RKO (cell line): ENCODE results near the gene AHSG.
A peak's percentile ranks its signal among the peaks of the same experiment; 100 is the strongest.
"Not testable (repeated sequence)": the region's sequence is repeated elsewhere in the genome, so short reads cannot be mapped to it uniquely, and the experiment has no call there.

Experiments used
- DNase-seq: peaks from one replicate; pipeline ENCODE4 v3.0.0-alpha.2; 2016; ENCODE audit warnings: low spot score

The AHSG gene, protein sequence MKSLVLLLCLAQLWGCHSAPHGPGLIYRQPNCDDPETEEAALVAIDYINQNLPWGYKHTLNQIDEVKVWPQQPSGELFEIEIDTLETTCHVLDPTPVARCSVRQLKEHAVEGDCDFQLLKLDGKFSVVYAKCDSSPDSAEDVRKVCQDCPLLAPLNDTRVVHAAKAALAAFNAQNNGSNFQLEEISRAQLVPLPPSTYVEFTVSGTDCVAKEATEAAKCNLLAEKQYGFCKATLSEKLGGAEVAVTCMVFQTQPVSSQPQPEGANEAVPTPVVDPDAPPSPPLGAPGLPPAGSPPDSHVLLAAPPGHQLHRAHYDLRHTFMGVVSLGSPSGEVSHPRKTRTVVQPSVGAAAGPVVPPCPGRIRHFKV

DNA sequence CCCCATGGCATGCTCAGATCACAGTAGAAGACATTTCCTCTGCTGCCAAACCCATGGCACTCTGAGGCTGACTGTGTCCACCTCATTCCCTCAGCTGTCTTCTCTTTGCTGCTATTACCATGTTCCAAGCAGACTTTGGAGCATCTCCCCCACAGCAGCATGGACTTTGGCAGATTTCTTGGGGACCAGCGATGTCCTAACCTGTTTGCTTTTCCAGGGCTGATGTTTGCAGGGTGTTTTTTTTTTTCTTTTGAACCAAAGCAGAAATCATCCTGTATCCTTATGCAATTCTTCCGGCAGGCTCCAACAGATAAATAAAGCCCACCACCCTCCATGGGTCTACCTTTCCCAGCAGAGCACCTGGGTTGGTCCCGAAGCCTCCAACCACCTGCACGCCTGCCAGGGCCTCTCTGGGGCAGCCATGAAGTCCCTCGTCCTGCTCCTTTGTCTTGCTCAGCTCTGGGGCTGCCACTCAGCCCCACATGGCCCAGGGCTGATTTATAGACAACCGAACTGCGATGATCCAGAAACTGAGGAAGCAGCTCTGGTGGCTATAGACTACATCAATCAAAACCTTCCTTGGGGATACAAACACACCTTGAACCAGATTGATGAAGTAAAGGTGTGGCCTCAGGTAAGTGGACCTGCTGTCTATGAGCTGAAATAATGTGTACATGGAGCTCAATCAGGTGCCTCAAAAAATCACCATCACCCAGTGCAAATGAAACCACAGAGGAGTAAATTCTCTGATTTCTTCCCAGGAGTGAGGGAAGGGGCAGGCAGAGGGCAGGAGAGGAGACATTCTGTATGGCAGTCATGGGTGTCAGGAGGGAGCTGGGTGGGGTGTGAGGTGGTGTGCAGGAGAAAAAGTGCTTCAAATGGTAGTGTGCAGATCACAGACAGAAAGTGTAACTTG lies at the start of gene AHSG:
Gene AHSG (plus strand): TSS at position 340 of the 916 bp plus-strand sequence. CDS start 82 bp downstream, at position 422.
- DNase-seq, result no peak

DNA sequence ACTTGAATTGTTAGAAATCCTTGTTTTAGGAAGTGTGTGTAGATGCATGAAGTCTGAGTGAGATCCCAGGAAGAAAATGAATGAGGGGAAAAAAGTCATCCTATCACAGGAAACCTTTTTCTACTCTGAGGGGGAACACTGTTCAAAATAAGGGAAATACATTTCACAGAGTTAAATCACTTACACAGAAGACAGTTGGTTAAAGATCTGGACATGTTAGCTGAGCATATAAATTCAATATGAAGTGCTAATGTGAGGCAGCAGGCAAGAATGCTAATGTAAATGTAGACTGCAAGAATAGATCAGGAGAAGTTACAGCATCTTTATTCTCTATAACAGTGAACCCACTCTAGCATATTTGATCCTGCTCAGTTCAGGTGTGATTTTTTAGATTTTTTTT lies 48.3 kb upstream of the AHSG start:
- DNase-seq, result no peak

DNA sequence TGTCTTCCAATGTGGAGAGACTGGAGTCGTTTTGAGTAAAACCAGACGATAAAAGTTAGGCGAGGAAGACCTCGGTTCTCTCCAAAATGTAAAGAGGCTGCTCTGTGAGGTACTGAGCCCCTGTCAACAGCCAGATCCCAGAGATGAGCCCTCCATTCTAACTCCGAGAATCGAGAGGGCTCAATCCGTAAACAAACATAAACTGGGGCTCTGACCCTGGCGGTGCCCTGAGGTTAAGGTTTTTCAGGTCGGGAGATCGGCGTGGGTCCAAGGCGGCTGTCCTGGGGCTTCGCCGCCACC lies 46.1 kb upstream of the AHSG start:
- no peak for DNase-seq

DNA sequence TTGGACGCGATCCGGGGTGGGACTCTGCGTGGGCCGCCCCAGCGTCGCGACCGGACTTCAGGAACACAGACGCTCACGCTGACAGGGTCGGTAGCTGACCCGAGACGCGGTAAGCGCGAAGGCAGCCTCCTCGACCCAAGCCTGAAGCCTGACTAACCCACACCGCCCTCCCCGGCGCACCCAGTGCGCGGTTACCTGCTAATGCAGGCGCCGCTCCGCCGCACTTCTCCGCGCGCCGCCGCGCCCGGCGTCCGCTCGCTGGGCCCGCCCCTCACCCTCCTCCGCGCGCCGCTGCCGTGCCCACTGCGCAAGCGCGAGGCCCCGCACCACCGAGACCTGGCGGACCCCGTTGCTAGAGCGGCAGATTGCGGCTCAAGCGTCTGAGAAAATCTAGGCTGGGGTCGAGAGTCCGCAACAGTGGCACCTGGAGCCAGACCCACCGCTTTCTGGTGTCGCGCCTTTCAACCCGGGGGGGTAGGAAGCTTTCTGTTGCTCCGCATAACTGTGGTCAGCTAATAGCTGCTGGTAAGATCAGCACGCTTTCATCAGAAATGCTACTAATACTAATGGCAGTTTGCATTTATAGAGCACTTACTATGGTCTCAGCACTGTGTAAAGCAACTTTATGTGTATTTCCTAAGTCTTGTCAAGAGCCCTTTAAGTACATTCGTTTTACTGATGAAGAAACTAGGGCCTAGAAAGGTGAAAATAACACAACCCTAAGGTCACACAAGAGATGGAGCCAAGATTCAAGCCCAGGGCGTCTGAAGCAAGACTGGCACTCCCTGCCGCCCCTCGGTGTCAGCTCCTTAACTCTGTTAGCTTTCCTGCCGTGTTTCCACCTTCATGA lies 45.6 kb upstream of the AHSG start, which contains the start of gene TBCCD1:
Gene TBCCD1 (minus strand): TSS at position 268 of the 850 bp plus-strand sequence. CDS start 3,010 bp downstream, outside the sequence.
- DNase-seq, result peak; percentile 90

DNA sequence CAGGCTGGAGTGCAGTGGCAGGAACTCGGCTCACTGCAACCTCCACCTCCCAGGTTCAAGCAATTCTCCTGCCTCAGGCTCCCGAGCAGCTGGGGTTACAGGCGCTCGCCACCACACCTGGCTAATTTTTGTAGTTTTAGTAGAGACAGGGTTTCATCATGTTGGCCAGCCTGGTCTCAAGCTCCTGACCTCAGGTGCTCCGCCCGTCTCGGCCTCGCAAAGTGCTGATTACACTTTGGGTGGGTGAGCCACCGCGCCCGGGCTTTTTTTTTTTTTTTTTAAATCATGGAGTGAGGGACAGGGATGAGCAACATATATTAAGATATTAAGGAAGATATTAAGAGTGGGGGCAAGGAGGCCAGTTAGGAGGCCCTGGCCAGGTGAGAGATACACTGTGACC lies 43.5 kb upstream of the AHSG start:
- not testable (repeated sequence) for DNase-seq

DNA sequence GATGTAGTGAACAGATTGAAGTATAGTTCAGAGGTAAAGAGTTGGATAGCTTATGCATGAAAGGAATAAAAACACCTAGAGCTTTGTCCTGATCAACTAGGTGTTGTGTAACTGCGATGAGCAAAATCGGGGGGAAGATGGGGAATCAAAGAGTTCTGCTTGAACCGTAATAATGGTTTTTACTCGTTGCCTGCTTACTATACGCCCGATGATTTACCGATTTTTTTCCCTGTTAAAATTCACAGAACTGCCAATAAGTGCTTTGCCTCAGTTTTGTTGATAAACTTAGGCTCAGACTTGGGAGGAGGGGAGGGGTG lies 43.1 kb upstream of the AHSG start:
- no peak for DNase-seq

DNA sequence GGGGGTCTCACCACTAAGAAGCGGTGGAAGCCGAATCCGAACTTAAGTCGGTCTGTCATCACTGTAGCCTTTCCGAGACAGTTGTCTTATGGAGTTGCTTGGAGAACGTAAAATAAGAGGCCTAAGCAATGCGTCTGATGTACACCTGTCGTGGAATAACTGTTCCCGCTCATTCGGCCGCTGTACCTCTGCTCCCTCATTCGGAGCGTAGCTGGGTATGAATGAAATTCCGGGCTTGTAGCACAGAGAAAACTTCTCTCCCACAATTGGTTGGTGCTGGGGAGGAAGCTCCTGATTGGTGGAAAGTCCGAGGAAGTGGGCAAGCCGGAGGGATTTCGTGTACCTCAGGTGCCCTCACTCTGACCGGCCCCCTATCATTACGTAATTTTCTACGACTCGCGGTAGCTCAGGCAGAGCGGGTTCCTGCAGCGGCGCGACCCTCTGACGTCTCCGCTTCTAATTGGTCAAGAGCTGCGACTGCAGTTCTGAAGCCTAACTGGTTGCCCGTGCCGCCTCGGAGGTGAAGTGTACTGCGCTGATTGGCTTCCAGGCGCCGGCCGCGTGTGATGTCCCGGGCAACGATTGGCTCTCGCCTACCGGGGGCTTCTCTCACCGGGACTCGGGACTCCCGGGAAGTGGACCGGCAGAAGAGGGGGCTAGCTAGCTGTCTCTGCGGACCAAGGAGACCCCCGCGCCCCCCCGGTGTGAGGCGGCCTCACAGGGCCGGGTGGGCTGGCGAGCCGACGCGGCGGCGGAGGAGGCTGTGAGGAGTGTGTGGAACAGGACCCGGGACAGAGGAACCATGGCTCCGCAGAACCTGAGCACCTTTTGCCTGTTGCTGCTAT lies 42.5 kb upstream of the AHSG start, which contains the start of gene DNAJB11:
Gene DNAJB11 (plus strand): TSS at position 625 of the 845 bp plus-strand sequence. CDS start 178 bp downstream, at position 803.
- peak; percentile 100 for DNase-seq

DNA sequence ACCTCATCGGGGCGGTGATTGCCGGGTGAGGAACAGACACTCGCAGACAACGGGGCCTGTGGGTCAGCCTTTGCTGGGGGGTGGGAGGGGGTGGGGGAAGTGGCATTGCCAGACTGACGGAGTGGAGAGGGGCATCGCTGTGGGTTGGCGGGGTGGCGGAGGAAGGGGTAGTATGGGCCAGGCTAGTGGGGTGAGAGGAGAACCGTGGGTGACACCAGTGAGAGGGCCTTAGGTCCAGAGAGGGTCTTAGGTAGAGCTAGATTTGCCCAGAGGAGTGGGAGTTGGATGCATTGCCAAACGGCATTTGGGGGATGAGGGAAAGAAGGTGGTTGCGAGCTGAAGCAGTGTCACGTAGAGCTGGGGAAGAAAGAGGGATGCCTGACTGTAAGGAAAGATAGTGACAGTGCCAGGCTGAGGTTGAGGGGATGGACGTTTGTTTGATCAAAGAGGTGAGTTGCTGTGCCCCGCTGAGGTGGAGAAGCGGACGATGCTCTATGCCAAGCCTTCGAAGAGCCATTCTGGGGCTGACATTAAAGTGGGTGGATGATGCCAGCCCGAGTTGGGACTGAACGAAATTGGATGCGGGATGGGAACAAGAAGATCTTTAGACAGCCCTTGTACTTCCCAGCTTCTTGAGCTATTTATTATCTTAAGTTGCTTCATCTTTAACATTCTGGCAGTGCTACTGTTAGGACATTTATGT lies 41.8 kb upstream of the AHSG start:
- DNase-seq, result peak; percentile 24

DNA sequence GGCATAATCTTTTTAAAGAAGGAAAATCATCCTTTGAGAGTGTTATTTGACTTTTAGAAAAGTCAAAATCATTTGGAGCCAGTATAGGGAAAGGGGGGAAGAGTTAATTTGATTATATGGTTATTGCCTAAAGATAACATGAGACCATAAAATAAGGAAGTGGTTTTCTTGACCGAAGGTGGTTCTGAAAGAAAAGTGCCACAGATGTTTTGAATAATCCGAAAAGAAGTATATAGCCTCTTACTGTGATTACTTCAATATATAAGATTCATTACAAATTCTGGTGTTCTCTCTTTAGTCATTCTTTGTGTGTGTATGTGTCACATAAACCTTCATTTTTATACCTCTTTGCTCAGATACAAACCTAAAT lies 41.2 kb upstream of the AHSG start:
- no peak for DNase-seq

DNA sequence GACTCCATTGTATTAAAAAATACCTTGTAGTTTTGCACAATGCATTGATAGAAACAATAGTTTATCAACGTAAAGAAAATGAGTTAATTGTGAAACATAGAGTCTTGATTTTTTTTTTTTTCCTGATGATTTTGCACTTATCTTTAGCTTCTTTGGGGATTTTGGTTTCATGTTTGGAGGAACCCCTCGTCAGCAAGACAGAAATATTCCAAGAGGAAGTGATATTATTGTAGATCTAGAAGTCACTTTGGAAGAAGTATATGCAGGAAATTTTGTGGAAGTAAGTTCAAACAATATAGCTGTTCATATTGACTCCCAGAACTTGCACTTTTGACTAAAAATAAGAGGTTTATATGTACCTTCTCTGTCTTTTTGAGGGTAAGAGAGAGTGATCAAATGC lies 35.3 kb upstream of the AHSG start:
- DNase-seq, result no peak

DNA sequence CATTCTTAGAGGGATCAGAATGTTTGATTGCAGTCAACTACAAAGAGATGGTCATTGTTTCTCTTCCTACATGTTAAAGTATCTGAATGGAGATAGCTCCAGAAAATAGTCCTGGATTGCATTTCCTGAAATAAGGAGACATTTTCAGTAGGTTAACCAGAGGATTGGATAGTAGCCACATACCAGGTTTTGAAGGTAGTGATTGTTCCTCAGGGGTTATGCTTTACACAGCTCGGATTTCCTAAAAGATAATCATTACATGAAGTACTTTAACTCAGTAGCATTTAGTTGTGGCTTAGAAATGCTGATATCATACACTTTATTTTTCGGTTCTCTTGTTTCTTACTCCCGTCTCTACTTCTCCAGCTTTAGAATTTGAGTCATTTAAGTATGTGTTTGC lies 32.1 kb upstream of the AHSG start:
- DNase-seq, result no peak

DNA sequence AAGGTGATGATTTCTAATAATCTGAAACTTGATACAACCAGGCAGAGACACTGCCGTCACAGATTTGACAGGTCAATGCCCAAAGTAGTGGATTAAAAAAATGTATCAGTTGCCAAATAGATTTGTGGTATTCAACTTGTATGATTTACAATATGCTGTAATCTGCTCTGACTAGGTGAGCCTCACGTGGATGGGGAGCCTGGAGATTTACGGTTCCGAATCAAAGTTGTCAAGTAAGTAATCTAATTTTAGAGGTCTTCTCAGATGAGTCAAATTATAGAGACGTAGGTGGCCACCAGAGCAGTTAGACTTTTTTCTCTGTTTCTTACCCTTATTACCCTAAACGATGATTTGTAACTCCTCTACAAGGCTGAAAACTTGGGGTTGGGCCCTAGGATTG lies 30.3 kb upstream of the AHSG start:
- DNase-seq, result no peak

DNA sequence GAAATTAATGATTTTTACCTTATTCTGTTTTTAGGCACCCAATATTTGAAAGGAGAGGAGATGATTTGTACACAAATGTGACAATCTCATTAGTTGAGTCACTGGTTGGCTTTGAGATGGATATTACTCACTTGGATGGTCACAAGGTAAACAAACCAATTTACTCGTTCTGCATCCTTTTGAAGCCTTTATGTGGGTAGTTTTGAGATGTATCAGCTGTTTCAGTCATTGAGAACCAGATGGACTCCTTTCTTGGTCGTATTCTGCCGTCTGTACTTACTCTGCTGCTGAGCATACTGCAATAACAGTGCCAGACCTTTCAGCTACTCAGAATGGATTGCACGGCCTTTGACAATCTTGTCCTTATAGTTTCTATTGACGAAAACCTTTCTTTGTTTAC lies 29.0 kb upstream of the AHSG start:
- DNase-seq, result peak; percentile 61

DNA sequence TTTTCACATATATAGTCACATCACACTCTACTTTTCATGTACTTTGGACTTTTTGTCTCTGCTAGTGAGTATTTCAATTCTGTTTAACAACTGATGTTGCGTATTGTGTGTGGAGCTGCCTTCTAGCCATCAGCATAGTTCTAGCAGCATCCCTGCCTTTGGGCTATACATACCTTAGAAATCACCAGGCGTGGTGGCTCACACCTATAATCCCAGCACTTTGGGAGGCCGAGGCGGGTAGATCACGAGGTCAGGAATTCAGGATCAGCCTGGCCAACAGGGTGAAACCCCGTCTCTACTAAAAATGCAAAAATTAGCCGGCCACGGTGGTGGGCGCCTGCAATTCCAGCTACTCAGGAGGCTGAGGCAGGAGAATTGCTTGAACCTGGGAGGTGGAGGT lies 26.6 kb upstream of the AHSG start:
- not testable (repeated sequence) for DNase-seq

DNA sequence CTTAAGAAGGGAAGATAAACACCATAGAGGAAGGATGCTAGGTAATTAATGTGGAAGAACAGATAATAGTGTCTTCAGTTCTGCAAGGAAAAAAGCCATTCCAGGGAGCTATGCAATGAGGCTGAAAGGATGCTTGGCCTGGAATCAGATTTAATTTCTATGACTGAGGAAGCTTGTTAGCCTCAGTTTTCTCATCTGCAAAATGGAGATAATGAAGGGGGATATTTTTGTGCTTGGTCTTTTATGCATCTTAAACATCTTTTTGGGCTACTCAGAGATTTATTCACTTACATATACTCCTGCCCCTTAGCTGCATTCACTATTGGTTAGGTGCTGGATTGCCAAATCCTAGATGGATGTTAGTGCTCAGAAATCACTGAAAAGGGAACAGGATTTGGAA lies 25.7 kb upstream of the AHSG start:
- no peak for DNase-seq

DNA sequence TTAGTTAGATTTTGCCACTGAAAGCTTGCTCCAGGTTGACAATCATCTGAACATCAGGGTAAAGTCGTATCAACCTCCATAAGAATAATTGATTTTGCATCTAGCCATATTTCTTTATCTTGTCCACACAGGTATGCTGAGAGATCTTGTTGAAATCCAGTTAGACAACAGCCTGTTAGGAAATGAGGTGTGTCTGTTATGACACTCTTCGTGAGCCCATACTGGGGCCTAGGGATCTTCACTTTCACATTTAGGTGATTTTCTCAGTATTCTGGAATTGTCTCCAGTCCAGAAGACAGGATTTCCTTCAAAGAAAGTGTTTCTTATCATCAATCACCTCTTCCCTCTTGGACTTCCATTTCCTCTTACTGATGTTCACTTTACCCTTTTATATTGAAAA lies 24.2 kb upstream of the AHSG start:
- DNase-seq, result no peak

DNA sequence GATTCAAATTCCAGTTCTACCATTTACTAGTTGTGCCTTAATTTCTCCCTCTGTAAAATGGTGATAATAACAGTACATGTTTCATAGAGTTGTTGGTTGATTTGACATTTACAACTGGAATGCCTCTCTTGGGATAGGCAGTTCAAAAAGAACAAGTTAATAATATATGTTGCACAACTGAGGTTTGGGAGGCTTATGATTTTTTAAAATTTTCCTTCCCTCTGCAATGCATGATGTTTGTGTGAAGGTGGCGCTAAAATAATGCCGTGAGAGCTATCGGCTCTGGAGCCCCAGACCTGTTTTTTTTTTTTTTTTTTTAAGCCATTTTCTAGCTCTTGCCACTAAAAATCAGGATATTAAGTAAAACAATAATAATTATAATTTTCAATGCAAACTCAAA lies 23.7 kb upstream of the AHSG start:
- no peak for DNase-seq

DNA sequence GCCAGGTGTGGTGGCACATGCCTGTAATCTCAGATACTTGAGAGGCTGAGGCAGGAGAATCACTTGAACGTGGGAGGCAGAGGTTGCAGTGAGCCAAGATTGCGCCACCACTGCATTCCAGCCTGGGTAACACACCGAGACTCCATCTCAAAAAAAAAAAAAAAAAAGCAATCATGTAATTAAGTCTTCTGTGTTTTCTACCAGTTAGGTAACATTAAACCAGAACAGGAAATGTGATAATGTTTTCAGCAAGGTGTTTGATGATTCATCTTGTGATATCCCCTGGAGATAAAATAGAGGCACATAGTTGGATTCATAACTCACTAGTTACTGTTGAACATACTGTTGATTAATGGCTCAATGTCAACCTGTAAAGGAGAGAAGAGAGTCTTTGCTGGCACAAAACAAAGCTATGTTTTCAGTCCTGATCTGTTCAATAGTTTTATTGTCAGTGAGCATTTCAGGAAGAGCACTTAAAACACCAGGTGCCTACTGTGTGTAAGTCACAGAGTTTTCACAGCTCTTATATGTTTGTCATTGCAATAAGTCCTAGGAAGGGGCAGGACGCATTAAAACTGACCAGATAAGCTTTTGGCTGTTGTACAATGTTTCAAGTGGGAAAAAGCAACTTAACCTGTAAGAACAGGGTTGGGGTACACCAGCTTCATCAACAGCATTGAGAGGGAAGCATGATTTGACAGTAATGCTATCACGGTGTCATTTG lies 22.8 kb upstream of the AHSG start:
- DNase-seq, result no peak

DNA sequence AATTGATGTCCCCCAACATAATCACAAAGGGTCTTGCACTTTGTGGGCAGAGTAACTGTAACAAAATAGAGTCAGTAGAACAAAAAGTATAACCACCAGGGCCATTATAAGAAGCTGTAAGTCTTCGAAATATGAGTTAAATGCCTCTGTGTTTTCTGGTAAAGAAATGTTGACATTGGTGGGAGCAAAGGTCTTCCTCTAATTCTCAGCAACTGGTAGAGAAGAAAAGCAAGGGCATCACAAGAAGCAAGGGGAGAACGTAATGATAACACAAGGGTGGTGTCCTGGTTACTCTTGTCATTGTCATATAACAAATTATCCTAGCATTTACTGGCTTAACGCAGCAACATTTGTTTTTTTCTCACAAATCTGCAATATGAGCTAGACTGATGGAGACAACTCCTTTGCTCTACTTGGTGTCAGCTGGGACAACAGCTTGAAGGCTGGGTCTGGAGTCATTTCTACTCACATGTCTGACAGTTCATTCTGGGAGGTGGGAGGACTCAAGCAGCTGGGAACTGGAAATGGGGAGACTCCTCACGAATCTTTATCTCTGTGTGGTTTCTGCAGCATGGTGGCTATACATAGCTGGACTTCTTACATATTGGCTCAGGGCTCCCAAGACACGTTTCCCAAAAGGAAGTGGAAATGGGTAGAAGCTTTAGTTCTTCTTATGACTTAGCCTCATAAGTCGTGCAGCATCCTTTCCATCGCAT lies 22.1 kb upstream of the AHSG start:
- no peak for DNase-seq

DNA sequence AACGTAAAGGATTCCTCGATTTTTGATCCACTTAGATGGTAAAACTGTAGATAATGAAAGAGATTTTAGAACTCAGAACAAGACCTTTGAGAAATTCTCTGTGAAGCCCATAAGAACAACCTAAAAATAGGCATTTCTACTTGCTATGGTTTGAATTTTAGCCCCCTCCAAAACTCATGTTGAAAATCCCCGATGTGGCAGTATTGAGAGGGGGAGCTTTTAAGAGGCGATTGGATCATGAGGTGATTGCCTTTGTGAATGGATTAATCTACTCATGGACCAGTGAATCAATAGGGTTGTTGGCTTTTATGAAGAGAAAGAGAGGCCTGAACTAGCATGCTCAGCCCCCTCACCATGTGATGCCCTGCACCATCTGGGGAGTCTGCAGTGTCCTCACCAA lies 20.2 kb upstream of the AHSG start:
- DNase-seq, result no peak
